Measurements from ENCODE around the gene SERTAD1.

Gene SERTAD1

DNA sequence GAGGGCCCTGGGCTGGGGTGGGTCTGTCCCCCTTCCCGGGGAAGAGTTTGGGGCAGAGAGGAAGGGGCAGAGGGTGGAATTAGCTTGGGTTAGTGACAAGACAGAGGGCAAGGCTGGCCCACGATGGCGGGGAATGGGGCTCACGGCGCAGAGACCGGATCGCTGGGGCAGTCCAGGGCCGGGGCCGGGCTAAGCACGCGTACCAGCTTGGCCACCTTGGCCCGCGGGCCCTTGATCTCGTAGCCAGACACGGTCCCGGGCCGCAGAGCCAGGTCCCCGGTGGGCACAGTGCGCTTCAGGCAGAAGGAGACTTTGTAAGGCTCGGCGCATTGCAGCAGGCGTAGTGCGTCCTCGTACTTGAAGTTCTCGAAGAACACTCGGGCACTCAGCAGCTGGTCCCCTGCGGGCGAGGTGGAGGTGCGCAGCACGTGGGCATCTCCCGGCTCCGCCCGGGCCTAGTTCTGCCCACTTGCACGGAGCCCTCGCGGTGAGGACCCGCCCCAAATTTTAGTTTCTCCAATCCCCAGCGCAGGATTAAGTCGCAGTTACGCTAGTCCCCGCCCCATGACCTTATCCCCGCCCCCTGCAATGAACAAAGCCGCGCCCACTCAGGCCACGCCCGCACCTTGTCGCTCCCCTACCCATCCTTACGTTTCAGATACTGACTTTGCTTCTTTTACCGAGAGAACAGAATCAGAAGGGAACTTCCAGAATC, 27.2 kb downstream of the SERTAD1 start:
- DNase-seq, result no peak

DNA sequence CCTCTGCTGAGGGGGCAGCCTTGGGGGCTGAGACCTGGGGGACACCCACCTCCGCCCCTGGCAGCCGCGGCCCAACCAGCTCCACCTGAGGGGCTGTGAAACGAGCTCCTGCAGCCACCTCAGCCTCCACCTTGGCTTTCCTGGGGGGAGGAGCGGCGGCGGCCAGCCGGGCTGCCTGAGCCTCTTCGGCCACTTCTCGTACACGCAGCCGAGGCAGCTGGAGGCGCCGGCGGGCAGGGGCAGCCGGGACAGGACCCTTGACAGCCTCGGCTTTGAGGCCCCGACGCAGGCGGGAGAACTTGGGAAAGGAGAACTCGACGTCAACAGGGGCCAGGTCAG, 28.3 kb downstream of the SERTAD1 start:
- no peak for DNase-seq

DNA sequence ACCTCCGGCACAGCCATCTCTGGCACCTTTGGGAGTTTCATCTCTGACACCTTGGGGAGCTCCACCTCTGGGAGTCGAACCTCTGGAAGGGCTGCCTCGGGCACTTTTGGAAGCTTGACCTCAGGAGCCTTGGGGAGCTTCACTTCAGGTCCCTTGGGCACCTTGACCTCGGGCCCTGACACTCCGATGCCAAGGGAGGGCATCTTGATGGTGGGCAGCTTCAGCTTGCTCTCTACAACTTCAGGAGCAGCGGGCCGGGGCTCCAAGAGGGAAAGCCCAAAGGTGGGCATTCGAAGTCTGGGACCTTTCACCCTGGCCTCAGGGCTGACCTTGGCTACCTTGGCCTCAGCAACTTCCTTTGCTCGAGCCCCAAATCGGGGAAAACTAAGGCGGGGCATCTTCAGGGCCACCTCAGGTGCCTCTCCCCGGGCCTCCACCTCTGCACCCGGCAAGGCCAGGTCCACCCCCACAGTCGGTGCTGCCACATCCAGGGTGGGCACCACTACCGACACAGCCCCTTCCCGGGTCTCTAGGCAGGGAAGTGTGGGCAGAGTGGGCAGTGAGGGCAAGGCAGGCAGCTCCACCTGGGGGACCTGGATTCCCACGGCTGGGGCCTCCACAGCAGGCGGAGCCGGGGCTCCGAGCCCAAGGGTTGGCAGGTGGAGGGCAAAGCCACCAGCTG, 28.8 kb downstream of the SERTAD1 start:
- no peak for DNase-seq

DNA sequence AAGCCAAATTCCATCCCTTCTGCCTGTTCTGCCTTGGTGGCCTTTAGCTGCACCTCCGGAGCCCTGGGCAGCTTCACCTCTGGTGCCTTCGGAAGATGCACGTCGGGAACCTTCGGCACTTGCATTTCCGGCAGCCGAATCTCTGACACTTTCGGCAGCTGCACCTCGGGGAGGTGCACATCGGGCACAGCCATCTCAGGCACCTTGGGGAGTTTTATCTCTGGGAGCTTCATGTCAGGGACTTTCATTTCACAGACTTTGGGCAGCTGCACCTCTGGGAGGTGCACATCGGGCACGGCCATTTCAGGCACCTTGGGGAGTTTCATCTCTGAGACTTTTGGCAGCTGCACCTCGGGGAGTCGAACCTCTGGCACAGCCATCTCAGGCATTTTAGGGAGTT, 29.8 kb downstream of the SERTAD1 start:
- DNase-seq, result no peak

DNA sequence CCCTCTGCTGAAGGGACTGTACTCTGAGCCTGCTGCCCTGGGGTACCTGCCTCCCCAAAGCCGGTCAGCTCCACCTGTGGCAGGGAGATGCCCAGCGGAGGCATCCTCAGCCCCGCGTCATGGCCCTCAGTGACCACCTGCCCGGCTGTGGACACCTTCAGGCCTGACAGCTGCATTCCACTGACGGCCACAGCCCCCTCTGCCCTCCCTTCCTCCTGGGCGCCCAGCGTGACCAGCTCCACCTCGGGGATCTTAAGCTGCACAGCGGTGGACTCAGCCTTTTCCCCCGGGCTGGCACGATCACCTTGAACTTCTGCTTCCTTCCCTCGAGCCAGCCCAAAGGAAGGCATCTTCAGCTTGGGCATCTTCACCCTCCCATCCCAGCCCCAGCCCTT, 31.0 kb downstream of the SERTAD1 start:
- DNase-seq, result no peak

DNA sequence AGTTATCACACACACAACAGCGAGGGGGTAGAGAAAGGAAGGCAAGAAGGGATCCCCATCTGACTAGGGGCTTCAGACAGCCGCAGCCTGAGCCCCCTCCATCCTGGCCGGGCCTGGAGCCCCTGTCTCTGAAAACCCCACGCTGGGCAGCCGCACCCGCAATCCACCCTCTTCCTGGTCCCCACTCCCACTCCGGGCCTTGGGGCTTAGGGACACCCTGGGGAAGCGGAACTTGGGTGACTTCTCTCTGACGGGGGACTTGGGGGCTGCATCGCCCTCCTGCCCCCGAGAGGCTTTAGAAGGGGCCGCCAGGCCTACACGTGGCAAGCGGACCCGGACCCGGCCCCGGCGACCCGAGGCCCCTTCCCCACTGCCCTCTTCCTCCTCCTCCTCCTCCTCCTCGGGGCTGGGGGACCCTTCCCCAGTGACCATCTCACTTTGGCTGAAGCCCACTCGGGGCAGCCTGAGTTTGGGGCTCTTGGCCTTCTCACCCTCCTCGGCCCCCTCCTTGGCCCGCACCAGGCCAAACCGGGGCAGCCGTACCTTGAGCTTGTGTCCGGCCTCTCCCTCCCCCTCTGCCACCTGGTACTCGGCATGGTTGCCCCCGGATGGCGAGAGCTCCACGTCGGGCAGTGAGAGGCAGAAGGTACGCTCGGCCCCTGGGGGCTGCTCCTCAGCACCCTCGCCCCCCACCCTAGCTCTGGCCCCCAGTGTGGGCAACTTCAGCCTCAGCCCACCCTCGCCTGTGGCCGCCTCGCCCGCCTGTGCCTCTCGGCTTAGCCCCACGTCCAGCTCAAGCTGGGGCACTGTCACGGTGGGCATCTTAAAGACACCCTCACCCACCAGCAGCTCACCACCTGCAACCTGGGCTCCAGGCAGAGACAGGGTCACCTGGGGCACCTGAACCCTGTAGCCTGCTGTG, 31.6 kb downstream of the SERTAD1 start:
- no peak for DNase-seq

DNA sequence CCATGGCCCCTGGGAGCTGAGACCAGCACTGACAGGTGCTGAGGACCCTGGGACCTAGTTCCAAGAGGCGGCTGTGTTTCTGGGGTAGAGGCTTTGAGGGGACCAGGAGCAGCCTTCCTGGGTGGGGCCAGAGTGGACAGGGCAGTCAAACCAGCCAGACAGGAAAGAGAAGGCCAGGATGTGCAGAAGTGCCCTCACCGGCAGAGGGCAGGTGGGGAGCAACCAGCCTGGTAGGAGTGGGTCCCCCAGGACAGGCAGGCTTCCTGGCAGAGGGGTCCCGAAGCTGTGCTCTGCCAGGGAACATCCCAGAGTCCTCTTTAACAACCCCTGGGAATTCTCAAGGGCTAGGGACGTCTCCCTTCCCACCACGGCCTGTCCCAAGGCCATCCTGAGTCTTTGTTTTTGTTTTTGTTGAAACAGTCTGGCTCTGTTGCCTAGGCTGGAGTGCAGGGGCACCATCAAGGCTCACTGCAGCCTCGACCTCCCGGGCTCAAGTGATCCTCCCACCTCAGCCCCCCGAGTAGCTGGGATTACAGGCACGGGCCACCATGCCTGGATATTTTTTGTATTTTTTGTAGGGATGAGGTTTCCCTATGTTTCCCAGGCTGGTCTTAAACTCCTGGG, 32.8 kb downstream of the SERTAD1 start:
- DNase-seq, result no peak

DNA sequence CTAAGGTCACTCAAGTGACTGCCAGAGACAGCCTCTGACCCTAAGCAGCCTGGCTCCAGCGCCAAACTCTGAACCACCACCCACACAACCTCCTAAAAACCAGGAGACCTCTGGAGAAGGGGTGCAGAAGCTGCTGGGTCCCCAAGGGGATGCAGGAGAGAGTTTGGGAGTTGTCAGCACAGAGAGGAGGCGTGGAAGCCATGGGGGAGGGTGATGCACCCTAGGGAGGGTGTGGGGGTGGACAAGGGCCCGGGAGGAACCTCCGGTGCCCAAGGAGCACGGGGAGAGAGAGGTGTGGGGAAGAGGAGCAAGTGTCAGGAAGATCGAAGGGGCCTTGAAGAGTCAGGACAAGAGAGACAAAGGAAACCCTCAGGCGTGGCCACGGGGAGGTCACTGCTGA, 33.7 kb downstream of the SERTAD1 start:
- no peak for DNase-seq

DNA sequence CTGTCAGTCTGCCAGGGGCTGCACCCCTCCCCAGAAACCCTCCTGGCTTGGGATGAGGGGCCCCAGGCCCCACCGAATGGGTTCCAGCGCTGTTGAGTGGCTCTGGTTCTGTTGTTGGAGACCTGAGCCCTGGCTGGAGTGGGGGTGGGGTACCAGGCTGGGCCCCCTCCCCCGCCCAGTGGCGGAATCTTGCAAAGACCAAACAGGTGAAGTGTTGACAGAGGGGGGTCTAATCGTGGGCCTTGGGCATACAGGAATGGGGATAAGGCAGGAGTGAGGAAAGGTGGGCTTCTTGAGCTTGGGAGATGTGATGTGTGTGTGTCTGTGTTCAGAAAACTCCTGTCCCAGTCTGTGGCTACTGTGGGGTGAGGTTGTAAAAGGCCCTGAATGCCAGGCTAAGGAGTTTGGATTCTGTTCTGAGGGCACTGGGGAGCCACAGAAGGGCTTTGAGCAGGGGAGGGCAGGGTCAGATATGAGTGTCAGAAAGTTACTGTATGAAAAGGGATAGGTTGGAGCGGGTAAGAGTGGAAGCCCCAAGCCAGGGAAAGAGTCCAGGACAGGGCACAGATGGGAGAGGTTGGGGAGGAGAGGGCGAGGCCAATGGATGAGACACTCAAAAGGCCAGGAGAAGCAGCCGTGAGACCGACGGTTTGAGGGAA, 35.6 kb downstream of the SERTAD1 start, which contains the start of gene HIPK4:
HIPK4 (minus strand) TSS at position 98 of the 659 bp plus-strand sequence. CDS start 279 bp downstream, outside the sequence.
- no peak for DNase-seq

DNA sequence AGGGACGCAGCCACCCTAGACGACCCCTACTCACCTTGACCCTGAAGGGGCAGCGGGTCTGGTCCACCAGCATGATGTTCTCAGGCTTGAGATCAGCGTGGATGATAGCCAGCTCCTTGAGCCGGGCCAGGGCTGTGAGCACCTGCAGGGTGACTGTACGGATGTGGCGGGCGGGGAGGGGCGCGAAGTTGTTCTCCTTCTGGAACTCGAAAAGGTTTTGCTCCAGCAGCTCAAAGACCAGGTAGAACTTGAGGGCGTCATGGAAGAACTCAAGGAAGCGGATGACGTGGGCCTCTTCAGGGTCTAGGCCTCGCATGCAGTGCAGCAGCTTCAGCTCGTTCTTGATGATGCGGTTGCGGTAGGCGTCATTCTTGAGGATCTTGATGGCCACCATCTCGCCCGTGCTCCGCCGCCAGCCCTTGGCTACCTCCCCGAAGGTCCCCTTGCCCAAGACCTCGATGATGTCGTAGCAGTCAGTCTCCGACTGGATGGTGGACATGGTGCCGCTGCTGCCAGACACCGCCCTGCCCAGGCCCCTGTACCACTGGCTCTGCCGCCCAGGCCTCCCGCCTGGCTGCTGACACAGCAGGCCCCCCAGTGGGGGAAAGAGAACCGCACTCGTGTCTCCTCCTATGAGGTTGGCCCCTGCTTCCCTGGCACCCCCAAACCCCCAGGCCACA, 36.2 kb downstream of the SERTAD1 start:
- DNase-seq, result no peak

DNA sequence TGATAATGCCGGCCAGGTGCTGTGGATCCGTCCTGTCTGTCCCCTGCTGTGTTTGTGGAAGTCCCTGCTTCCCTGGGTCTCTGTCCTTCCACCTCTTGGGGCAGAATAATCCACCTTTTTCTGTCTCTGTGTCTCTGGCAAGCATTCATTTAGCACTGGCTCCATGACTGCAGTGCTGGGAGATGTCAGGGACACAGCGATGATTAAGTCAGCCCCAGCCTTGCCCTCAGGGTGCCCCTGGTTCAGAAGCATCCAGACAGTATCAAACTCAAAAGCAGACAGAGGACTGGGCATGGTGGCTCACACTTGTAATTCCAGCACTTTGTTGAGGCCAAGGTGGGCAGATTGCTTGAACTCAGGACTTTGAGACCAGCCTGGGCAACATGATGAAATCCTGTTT, 37.3 kb downstream of the SERTAD1 start:
- no peak for DNase-seq

DNA sequence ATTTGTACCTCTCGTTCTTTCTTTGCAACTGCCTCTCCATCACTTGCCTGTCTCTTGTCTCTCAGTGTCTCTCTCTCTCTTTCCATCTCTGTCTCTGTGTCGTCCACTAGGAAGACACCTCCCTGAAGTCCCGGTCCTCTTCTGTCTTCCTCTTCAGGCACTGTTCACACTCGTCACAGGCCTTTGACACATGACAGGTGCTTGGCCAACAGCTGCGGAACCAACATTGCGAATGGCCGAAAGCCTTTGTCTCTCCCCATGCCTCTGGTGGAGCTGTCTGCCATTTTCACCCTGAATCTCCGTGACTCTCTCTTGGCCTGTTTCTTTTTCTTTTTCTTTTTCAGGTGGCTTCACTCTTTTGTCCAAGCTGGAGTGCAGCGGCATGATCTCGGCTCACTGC, 38.6 kb downstream of the SERTAD1 start:
- DNase-seq, result no peak

DNA sequence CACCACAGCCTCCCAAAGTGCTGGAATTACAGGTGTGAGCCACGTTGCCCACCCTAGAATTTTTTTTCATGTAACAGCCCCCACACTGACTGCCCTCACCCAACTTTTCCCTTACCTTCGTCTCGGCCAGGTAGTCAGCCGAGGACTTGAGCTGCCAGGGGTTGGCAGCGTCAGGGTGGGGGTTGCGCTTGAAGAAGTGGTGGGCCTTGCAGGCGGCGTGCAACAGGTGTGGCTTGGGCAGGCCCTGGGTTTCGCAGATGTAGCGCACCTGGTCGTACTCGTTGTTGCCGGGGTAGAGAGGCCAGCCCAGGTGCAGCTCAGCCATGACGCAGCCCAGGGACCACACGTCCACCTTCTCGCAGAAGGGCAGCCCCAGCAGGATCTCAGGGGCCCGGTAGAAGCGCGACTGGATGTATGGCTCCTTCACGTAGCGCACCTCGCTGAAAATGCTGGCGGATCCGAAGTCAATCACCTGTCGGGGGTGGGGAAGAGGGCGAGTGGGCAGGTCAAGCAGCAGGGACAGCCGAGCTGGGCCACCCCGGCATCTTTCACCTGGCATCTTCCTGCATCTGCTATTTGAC, 42.0 kb downstream of the SERTAD1 start:
- no peak for DNase-seq

DNA sequence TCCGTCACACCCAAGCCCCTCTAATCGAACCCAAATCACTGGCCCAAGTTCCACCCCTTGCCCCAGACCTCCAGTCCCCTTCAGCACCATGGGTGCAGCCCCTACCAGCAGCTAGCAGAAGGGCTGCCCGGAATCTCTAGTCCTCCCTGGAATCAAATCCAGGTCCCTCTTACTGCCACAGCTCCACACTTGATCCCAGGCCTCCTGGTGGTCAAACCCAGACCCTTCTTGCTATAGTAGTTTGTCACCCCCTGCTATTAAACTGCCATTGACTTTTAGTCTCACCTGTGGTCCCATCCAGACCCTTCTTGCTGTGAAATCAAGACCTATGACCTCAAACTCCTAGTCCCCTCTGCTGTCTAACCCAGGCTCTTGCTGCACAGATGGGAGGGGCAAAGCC, 44.5 kb downstream of the SERTAD1 start:
- DNase-seq, result no peak

DNA sequence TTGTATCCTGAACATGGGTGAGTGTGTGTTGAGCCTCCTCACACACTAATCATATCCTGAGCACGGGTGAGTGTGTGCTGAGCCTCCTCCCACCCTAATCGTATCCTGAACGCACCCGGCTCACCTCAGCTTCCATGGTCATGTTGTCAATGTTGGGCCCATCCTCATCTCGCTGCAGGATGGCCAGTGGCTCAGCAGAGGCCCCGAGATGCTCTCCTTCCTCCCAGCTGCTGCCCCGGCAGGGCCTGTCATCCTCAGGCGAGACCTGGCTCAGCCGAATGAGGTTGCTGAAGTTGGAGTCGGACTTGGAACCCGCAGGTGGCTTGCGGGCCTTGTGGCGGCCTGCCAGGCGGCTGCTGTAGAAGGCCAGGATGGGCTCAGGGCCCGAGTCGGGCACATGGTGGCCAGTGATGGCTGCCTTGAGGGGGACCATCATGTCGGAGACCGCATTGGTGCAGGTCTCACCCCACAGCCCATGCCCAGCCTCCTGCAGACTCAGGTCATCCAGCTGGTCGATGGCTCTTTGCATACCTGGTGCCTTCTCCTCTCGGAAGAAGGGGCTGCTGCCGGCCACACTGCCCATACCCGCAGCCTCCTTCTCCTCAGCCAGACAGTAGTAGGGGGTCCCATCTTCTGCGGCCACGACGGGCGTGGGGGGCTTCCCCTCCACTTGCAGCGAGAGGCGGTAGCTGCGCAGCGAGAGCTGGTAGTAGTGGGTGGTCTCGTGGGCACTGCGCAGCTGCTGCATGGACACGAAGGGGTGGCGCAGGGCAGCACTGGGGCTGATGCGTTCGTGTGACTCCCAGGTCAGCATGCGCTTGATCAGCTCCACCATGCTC, 45.4 kb downstream of the SERTAD1 start:
- DNase-seq, result no peak

DNA sequence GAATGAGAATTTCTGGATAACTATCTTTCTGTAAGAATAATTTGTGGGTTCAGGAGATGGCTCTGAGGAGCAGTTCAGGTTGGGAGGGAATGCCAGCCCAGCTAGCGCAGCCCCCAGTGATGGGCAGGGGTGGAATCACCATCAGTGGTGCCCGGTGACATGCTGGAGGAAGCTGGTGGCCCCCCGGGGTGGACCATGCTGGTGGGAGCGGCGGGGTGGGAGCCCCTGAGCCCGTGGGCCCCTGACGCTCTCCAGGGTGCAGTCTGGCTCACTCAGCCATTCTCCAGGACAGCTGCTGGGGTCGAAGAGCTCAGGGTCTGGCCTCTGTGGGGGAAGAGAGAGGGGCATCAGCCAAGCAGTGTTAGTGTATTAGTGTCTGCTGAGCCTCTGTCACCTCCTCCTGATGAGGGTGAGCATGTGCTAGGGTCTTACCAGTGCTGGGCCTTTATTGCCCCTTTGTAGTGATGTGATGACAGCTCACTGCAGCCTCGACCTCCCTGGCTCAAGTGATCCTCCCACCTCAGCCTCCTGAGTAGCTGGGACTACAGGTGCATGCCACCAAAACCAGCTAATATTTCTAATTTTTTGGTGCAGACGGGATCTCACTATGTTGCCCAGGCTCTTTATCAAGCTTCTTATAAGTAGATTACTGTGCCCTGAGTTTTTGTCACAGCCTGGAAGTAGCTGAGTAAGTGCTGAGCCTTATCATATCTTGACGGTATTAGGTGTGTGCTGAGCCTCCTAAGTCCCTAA, 46.2 kb downstream of the SERTAD1 start:
- DNase-seq, result no peak

DNA sequence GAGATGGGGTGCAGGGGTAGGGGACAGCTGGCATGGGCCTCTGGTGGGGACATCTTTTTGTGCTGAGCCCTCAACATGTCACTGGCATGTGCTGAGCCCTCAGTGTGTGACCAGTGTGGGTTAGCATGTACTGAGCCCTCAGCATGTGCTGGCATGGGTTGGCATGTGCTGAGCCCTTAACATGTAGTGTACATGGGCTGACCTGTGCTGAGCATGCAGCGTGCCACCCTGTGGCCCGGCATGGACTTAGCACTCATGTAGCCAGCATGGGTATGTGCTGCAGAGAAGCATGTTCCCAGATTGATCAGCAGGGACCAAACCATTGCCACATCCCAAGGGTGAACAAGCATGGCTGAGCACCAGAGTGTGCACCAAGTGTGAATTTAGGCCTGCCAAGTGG, 47.3 kb downstream of the SERTAD1 start:
- DNase-seq, result no peak

DNA sequence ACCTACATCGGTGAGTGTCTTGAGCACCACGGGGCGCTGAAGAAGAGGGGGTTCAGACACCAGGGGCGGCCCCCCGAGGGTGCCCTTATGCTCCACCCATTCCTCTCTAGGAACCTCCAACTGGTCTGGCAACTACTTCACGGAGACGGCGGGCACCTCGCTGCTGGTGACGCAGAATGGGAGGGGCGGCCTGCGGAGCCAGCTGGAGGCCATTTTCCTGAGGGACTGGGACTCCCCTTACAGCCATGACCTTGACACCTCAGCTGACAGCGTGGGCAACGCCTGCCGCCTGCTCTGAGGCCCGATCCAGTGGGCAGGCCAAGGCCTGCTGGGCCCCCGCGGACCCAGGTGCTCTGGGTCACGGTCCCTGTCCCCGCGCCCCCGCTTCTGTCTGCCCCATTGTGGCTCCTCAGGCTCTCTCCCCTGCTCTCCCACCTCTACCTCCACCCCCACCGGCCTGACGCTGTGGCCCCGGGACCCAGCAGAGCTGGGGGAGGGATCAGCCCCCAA, 47.9 kb downstream of the SERTAD1 start:
- no peak for DNase-seq

DNA sequence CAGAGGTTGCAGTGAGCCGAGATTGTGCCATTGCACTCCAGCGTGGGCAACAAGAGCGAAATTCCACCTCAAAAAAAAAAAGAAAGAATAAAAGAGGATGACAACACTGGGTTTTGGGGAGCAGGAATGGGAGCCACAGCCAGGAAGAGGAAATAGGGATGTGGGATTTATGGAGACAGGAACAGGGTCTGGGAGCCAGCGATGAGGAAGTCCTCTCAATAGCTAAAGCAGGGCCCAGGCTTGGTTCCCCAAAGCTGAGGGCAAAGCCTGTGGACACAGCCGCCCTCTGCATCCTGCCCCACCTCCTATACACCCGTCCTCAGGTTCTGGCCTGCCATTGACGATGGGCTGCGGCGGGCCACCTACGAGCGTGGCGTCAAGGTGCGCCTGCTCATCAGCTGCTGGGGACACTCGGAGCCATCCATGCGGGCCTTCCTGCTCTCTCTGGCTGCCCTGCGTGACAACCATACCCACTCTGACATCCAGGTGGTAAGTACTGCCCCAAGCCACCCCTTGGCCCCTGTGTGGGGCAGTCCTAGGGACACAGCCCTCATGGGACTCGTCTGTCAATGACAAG, 49.4 kb downstream of the SERTAD1 start:
- no peak for DNase-seq

All from amniotic stem cell (primary cell).